ENCODE data around the gene CELF2.

GRCh38 chr10:11019724-11020547 is 2.3 kb downstream of the CELF2 start:
- TF ChIP-seq CTCF (IDR thresholded peaks at IDR 0.05; ENCODE audit: low read depth, low read length, poor library complexity, severe bottlenecking) (no peak), EZH2phosphoT487 (IDR thresholded peaks at IDR 0.05; ENCODE audit: borderline replicate concordance, low read length) (no peak)

Measured in DOHH2 (cell line).